ENCODE measurements around the gene ECE2. TPM values are rescaled to one million over a fixed set of nuclear protein-coding genes. Genes with fewer than 3 reads are reported as not detected.

Gene ECE2
- total RNA-seq = not detected

- ATAC-seq = peak; percentile 23
Observed at GRCh38 chr3:184275961-184276910, at the start of gene ECE2. TSS of gene ECE2 (plus strand) at chr3:184276022. CDS start at chr3:184276154, 132 bp downstream.

DNA sequence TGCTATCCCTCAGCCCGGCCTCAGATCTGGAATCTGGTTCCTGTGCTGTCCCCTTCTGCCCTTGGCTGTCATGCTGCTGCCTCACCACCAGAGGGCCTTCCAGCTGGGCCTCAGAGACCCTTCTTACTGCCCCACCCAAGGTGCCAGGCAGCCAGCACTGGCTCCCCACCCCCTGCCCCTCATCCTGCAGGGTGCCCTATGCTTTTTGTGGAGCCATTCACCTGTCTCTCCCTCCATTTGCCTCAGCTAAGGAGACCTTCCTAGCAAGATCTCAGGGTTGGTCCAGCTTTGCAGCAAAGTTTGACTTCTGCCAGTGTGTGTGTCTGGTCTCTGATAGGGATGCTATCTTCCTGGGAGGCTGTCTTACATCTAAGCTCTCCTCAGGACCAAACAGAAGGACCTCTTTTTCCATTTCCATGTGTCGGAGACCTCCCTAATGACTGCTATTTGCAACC, 48.3 kb upstream of the ECE2 start:
- ATAC-seq = no peak

- no peak for ATAC-seq
Observed at GRCh38 chr3:184228376-184229137, 47.3 kb upstream of the ECE2 start.

DNA sequence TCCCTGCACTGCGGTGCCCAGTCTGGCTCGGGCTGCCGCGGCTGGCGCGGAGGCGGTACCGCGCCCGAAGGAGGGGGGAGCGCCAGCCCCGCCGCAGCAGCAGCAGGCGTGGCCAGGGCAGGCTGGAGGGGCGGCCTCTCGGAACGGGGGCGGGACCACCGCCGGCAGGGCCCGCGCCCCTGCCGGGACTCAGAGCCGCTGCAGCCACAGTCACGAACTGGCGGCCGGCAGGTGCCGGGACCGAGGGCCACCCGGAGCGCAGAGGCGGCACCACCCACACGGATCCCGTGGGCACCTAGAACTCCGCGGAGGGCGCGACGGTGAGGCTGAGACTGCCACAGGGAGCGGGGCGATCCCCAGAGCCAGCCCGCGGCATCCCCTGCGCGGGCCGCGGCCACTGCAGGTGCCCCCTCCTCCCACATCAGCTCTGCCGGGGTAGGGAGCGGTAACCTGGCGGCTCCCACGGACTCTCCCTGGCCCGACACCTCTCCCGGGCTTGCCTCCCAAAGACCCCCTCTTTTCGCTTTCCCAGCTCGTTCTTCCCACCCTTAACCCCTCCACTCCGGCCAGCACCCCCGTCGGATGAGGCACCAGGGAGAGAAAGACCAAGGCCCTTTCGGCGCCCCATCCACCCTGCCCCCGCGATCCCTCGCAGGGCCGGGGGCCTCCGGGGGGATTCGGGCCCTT, 46.3 kb upstream of the ECE2 start, which contains the start of gene VWA5B2:
VWA5B2 (plus strand) TSS at position 192 of the 687 bp plus-strand sequence. CDS start 944 bp downstream, outside the sequence.
- ATAC-seq = peak; percentile 61

DNA sequence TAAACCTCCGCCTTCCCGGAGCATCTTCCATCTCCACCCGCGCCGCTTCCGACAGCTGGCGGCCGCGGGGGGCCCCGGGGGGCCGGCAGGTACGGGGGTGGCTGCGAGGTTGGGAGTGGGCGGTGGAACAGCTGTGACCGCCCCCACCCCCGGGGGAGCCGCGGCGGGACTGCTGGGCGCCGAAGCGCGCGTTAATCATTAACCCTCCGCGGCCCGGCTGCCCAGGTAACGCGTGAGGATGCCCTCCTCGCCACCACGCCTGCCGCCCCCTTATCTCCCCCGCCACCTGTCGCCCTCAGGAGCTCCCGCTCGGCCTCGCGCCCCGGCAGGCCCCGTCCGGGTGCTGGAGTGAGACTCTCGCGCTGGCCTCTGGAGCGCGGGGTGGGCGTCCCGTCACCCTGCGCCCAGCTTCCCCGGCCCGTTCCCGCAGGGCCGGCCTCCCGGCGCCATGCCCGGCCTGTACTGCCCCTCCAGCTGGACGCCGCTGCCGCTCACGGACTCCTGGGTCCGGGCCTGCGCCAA, 45.7 kb upstream of the ECE2 start:
- no peak for ATAC-seq

DNA sequence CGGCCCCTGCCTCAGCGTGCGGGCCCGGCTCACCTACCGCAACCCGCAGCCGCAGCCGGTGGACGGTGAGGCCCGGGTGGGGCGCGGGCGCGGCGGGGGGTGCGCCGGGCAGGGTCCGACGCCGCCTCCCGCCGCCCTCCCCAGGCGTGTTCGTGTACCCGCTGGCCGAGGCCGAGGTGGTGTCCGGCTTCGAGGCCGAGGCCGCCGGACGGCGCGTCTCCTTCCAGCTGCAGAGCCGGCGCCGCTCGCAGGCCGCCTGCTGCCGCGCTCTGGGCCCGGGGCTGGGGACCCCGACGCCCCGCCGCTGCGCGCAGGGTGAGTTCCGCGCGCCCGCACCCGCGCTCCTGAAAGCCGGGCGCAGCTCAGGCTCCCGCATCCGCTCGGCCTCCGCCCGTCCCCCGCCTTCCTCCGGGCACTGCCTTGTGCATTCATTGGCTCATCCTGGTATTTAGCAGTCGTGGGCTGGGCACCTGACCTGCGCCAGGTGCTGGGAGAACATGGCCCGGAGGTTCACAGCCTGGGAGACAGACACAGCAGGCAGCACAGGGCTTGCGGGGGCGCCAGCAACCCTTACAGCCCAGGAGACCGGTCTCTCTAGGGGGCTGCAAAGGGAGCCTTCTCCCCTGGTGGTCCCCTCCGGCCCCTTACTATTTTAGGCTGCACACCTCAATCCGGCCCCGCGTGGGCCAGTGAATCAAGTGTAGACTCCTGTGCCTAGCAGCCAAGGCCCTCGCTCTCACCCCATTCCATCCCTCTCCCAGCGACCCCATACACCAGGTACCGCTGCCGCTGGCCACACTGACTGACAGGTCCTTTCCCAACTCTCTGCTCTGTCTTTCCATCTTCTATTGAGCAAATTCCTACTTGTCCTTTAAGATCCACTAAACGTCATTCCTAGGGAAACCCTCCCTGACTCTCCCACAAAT, 45.0 kb upstream of the ECE2 start:
- peak; percentile 65 for ATAC-seq

DNA sequence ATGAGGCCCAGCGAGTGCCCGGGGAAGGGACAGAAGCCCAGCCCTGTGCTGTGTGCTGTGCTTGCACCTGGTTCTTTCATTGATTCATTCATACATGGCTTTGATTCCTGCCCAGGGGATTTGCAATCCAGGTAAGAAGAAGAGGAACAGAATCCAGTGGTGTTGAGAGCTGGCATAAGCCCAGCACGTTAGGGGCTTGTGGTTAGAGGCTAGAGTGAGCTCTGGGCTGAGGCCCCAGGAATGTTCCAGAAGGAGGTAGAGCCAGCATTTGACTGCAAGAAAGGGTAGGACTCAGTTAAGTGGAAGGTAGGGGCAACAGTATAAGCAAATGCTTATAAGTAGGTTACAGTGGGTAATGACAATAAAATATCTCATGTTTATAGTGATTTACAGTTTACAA, 44.2 kb upstream of the ECE2 start:
- no peak for ATAC-seq

- ATAC-seq = no peak
Observed at GRCh38 chr3:184233127-184233843, 42.5 kb upstream of the ECE2 start.

- ATAC-seq = peak; percentile 78
Observed at GRCh38 chr3:184234224-184234623, 41.6 kb upstream of the ECE2 start.

GRCh38 chr3:184234671-184235380, 41.0 kb upstream of the ECE2 start:
- ATAC-seq = no peak

DNA sequence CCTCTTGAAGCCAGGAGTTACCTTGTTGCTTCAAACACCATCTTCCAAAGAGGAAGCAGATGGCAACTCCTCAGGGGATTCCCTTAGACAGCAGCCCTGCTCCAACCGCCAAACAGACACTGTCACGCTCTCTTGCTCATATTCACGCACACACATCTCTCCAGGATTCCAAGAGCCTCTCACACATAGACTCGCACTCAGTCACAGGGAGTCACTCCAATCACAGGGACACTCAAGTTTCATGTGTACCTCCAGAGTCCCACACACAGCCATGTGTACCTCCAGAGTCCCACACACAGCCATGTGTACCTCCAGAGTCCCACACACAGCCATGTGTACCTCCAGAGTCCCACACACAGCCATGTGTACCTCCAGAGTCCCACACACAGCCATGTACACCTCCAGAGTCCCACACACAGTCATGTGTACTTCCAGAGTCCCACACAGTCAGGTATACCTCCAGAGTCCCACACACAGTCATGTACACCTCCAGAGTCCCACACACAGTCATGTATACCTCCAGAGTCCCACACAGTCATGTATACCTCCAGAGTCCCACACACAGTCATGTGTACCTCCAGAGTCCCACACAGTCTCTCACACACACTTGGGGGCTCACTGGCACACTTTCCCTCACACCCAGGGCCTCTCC, 40.3 kb upstream of the ECE2 start:
- no peak for ATAC-seq

DNA sequence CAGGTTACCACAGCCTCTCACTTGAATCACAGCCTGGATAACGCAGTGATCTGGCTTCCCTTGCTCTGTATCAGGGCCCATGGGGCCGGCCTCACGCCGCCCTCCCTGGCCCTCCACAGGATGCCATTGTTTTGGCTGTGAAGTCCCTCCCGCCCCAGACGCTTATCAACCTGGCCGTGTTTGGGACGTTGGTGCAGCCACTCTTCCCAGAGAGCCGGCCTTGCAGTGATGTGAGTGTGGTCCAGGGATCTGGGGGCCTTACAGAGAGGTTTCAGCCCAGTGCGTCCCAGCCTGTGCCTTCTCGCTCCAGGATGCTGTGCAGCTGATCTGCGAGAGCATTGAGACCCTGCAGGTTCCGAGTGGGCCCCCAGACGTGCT, 39.8 kb upstream of the ECE2 start:
- no peak for ATAC-seq

DNA sequence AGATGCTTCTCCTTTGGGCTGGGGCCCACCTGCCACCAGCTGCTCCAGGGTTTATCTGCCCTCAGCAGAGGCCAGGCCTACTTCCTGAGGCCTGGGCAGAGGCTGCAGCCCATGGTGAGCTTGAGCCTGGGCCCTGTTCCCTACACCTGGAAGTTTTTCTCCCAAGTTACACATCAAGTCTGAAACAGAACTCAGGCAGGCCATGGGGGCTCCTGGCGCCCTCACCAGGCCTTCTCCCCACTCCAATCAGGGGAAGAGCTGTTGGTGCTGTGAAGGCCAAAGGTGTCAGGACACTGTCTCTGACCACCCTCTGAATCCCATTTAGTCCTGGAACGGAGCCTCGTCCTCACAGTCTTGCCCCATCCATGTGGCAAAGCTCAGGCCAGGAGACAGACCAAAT, 39.2 kb upstream of the ECE2 start:
- ATAC-seq = no peak

DNA sequence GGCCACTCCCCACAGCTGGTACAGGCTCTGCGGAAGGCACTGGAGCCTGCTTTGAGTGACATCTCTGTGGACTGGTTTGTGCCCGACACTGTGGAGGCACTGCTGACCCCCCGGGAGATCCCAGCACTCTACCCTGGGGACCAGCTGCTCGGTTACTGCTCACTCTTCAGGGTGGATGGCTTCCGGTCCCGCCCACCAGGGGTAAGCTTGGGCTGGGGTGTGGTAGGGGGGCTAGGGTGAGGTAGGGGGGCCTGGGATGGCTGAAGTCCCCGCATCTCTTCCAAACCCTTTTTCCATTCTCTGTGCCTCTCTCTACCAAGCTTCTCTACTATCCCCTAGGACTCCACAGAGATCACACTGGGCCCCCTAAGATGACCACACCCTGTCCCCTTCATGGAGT, 38.6 kb upstream of the ECE2 start:
- no peak for ATAC-seq

GRCh38 chr3:184237807-184238206, 38.0 kb upstream of the ECE2 start:
- ATAC-seq = no peak

GRCh38 chr3:184238246-184238818, 37.5 kb upstream of the ECE2 start:
- ATAC-seq = no peak

GRCh38 chr3:184239221-184239620, 36.6 kb upstream of the ECE2 start:
- ATAC-seq = no peak

DNA sequence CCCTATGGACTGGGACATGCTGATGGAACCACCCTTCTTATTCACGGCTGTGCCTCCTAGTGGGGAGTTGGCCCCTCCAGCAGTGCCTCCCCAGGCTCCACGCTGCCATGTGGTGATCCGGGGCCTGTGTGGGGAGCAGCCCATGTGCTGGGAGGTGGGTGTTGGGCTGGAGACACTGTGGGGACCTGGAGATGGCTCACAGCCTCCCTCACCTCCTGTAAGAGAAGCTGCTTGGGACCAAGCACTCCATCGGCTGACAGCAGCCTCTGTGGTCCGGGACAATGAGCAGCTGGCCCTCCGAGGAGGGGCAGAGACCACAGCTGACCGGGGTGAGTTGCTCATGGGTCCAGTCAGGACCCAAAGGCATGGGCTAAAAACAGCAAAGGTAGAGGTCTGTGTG, 36.1 kb upstream of the ECE2 start:
- no peak for ATAC-seq

Measured in esophagus mucosa (tissue), 1 donor.